NCI-H69 (cell line): ENCODE data around the gene CREB3.

Experiments used
- DNase-seq: peaks from one replicate; lab custom pipeline; 2025; lab: John Stamatoyannopoulos, UW

Gene CREB3

DNA sequence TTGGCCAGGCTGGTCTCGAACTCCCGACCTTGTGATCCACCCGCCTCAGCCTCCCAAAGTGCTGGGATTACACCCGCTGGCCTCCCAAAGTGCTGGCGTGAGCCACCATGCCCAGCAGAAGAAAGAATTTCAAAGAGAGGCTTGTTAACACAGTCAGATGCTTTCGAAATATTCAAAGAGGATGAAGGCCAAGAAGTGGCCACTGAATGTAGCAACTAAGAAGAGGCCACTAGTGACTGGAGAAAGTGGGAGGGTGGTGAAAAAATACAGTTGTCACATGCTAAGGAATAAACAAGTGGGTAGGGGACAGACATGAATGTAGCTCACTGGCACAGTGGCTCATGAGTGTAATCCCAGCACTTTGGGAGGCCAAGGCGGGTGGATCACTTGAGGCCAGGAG lies 29.8 kb upstream of the CREB3 start:
- no peak for DNase-seq

DNA sequence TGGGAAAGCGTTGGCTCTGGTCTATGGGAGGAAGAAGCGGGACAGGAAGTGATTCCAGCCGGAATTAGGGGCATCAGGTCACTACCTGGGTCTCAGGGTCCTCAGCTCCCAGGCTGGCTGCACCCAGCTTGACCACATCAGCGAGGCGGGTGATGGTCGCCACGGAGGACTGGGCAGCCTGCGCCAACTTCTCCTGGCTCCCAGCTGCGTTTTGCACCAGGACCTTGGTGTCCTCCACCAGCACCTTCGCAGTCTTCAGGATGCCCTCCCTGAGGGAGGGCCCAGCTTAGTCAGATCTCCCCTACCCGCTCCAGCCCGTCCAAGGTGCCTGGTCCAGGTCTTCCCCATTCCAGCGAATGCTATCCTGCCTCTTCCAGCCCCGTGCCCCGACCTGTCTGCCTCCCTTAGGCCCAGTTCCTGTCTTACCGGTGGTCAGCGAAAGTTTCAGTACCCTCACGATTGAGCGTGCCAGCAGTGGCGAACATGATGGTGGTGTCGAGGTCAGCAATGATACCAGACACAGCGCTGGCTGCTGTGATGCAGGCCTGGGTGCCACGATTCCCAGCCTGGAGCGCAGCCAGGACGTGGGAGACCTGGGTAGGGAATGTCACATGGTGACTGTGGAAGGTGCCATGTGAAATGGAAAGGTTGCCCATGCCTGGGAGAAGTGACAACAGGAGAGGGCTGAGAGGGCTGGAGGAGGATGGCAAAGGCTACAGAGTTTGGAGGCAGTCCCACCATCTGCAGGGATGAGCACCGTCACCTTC lies 28.4 kb upstream of the CREB3 start:
- no peak for DNase-seq

DNA sequence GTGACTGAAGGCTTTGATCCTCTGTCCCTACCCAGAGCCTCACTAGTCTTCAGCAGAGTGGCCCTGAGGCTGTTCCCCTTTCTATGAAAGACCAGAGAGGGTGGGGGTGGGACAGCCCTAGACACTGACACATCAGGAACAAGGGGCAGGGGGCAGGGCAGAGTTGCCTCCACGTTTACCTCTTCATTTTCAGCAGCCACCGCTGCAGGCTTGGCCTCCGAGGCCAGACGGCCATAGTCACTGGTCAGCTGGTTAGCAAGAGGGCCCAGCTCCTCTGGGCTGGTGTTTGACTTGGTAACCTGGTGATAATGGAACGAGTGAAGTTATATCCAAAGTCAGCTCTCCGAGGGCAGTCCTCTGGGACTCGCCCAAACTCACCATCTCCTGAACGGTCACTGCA lies 27.1 kb upstream of the CREB3 start:
- DNase-seq, result no peak

DNA sequence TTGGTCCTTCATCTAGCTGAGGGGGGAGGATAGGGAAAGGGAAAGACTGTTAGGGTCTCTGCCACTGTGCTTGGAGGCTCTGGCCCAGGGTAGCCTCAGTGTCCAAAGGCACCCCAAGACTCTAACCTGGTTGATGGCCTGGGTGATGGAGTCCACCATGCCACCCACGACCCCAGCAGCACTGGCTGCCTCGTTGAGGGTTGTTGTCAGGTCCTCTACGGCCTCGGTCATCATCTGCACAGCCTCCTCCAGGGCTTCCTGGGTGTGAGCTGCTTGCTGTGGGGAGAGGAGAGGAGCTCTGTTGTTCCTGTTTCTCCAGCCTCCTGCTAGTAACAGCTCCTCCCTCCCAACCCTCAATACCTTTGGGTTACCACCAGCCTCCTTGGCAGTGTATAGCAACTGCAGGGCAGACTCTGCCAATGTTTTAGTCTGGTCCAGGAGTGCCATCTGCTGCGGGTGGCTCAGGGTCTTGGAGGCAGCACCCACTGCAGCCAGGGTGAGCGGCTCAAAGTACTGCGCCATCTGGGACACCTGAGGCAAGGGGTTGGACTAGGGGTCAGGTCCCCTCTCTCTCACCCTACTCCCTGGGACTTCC lies 26.5 kb upstream of the CREB3 start:
- DNase-seq, result no peak

DNA sequence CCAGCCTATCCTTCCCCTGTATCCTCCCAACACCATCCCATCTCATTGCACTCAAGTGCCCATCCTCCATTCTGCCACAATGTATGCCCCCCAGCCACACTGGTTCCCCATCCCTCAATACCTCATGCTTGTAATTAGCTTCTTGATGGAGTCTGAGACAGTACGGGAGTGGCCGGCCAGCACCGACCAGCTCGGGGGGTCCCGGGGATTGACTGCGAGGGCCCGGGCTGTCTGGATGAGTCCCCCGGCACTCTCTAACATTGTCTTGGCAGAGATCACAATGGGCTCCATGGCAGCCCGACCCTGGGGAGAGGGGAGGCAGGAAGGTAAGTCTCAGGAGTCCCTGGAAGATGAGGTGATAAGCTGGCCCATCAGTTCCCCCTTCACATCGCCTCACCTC lies 25.5 kb upstream of the CREB3 start:
- DNase-seq, result no peak

DNA sequence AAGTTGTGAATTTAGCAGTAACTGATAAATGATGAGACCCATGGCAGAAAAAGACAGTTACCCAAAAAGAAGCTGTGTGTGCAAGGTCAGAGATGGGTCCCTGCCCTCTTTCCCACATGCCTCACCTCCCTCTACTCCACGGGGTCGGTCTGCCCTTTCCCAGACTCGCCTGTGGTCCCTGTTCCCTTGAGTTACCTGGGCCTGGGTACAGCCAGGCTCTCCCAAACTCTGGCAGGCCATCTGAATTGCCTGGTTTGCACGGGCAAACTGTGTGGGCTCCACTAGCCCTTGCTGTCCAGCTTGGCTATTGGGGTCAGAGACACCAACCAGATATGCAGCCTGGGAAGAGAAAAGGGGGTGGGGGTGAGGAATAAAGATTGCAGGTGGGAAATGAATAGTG lies 24.3 kb upstream of the CREB3 start:
- no peak for DNase-seq

DNA sequence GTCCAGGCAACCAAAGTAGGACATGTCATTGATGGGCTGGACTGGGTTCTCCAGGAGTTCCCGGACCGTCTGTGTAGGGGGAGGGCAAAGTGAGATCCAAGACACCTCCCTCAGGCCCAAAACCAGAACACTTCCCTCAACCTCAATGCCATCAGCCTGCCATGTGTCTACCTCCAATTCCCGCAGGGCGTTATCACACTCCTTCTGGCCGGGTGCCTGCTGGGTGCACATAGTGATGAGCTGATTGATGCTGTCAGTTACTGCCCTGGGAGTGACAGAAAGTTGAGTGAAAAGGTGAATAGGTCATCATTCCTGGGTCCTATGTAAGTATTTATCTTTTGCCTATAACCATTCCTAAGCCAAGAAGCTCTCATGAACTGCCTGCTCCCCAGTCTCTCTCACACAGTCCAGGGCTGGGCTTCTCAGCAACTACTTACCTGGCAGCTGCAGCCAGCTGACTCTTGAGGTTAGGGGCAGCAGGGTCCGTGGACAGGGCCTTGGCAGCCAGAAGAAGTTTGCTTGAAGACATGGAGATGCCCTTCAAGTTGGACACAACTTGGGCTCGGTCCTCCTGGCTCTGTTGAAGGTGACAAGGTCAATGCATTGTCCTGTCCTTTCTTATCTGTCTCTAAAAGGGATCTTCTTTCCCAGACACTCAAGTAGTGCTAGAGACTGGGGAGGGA lies 21.5 kb upstream of the CREB3 start:
- DNase-seq, result no peak

DNA sequence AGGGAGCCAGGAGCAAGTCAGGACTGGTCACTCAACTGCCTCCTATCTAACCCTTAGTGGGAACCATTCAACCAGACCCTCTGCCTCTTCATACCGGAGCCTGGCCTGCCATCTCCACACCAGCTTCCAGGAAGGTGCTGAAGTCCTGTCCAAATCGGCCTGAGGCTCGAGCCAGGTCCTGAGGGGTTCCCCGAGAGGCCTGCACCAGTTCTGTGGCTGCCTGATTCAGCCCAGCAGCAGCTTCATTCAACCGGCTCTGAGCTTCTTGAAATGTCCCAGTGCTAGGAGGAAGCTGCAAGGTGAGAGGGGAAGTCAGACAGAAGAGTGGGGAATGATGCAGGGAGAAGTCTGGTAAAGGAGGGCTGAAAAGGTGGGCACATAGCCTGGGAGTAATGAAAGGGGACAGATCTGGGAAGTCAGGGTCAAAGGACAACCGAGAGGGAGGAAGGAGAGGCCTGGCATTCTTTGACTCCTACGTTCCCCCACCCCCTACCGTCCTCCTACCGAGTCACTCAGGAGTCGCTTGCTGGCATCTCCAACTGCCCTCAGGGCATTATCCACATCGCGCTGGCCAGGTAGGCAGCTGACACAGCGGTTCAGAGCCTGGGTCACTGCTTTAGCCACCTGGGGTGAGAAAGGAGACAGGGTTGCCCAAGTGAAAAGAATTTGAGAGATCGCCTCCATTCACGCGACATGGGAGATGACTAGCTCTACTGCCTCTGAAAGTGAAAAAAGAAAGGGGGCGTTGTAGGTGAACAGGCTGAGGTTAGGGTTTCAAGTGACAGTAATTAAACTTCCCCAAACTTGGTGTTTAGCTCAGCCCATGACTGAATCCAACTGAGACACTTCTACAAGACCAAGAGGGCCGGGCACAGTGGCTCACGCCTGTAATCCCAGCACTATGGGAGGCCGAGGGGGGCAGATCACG lies 20.7 kb upstream of the CREB3 start:
- no peak for DNase-seq

DNA sequence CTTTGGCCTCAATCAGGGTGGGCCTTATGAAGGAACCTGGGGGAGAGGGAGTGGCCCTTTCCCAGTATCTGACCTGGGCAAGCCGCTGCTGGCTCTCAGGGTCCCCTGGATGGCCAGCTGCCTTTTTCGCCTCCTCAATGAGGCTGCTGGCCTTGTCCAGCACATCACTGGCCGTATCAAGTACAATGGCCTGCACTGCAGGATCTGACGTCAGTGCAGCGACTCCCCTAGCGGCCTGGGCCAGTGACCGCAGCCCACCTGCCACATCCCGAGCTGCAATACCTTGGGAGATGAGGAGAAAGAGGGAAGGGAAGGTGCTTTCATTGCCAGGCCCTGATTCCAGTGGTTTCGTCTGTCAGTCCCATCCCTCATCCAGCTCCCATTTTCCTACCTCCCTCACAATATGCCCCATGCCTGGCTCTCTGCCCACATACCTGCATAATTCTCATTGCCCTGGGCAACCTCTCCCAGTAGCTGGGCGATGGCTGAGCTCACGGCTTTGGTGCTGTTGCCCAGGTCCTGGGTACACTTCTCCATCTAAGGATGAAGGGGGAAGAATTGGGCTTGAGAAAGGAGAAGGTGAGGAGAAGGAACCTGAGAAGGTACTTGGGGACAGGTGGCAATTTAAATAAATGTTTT lies 19.6 kb upstream of the CREB3 start:
- no peak for DNase-seq

DNA sequence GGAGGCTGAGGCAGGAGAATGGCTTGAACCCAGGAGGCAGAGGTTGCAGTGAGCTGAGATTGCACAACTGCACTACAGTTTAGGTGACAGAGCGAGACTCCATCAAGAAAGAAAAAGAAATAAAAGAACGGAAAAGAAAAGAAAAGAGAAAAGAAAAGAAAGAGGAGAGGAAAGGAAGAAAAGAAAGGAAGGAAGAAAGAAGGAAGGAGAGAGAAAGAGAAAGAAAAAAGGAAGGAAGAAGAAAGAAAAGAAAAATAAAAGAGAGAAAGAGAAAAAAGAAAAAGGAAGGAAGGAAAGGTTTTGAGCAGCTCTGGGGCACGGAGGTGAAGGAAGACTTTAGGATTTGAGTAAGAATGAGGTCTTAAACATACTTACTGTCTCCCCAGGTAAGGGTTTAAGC lies 18.9 kb upstream of the CREB3 start:
- DNase-seq, result no peak

DNA sequence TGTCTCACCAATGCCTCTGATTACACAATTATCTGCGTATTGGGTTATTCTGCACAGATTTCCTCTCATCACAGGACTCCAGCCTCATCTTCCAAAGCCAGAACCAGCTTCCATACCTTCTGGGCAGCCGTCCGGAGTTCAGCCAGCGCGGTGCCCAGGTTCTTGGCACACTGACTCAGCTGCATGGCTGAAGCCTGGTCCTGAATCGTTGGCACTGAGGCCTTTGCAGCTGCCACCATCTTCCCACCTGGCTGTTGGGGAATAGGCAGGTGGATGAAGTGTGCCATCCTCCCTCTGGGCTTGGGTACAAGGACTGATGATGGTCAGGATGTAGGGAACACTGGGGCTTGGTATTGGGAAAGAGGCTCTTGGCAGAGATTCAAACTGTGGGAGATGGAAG lies 18.3 kb upstream of the CREB3 start:
- no peak for DNase-seq

DNA sequence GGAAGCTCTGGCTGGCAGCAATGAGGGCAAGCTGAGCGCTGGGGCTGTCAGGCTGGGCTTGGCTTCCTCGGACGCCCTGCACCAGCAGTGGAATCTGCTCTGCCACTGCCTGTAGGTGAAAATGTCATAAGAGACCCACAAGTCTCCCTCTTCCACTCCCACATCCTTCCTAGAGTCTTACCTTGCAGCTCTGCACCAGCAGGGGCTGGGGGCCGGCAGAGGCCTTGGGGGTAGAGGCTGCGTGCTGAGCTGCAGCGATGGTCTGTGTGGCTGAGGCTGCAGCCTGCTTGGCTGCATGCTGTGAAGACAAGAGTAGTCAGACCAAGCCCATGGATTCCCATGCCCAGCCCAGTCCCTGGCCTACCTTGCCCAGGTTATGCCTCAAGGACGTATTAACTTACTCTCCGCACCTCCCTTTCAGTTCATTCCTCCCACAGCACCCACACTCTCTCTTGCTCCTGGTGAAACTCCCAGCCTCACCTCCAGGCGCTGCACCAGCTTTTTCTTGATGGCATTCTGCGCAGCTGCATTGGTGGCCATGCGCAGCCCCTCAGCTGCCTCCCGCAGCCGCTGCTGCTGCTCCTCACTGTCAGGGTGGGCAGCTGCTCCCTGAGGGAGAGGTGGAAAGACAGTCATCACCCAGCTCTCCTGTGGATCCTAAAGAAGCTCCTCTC lies 17.8 kb upstream of the CREB3 start:
- no peak for DNase-seq

DNA sequence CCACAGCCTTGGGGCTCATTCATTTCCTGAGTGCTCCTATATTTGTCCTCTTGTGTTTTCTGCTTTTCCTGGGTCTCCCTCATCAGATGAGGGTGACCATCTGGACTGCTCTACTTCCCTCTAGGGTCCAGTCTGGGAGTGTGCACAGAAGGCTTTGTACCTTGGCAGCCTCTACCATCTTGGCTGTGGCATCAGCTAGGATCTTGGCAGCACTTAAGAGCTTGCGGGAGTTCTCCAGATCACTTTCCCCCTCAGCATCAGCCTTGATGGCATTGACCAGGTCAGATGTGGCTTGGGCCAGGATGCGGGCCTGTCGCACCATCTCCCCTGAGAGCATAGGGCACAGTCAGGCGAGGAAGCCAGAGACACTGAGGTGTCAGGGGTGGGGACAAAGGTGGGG lies 16.2 kb upstream of the CREB3 start:
- no peak for DNase-seq

DNA sequence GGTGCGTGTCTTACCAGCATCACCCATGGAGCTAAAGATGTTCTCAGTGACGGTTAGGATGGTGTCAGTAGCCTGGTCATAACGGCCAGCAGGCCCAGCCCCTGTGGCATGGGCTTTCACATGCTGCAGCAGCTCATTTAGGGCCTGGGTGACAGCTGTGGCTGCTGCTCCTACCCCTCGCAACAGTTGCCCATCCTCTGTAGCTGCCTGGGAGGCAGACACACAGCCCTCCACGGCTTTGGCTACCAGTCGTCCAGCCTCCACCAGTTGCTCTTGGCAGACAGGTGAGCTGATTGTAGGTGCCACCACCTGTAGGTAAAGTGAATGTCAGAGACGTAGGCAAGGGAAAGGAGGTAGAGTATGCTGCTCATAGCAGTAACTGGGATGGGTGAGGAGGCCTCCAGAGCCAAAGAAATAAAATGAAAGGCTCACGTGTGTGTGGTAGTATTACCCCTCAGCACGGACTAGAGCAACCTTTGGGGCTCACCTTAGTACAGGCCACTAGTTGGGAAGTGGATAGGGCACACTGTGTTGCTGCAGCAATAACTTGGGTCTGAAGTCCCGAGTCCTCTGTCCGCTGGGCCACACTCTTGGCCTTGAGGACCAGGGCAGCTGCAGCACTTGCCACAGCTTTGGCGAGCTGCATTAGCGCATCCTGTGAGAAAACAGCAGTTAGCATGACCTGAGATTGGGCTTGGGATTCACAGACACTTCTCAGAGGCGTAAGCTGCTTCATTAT lies 15.2 kb upstream of the CREB3 start:
- DNase-seq, result no peak

DNA sequence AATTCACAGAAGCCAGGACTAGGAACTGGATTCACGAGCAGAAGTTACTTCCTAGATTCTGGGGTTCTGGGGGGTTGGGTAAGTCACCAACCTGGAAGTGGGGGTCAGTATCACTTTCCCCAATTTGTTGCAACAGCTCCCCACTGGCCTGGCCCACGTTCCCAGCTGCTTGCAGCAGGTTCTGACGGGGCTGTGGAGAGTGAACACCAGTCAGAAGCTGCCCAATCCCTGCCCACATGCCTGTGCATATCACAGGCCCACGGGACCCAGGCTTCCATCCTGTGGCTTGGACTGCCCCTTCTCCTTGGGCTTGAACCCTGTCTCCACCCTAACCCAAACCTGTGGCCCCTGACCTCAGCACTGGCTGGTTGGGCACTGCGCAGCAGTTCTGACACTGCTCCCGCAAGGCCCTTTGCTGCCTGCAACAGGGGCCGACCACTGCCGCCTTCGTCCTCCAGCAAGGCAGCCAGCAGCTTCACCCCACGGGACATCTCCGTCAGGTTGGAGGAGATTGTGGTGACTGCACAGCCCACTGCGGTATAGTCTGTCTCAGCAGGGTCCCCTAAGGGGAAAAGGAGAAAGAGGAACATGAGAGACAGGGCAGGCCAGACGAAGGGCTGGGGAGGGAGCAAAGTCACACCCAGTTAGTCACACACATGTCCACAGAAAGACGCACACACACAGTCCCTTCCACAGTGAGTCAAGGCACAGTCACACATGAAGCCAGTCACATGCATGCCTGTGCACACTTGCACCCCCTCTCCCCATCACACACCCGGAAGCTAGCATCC lies 13.6 kb upstream of the CREB3 start:
- no peak for DNase-seq

DNA sequence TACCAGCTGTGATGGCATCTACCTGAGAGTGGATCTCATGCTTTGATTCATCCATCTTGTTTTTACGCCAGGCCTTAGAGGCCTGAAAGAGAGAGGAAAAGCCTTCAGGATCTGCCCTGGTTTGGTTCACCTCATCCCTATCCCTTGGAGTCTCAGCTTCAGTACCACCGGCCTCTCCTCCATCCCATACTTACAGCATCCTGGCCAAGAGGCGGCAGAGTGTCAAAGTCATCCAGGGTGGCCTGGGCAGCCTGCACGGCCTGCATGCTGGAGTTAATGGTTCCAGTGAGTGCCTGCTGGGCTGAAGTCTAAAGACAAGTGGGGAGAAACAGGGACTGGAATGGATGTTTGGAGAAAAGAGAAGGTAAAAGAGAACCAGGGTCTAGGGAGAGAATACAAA lies 12.9 kb upstream of the CREB3 start:
- no peak for DNase-seq

DNA sequence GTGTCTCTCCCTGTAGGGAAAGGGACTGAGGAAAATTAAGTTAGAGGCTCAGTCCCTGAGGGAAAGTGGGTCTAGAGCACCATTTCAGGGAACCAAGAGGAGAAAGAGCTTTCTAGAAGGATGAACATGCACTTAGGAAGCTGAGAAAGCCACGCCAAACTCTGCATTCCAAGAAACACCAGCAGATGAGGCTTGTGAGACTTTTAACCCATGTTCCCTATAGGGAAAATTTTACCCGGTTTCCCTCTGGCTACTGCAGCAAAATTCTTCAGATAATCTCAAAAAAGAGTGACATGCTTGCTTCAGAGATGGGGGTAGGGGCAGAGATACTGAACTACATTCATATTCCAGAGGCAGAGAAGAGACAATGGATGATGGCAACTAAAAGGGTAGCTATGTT lies 9.0 kb upstream of the CREB3 start:
- no peak for DNase-seq

DNA sequence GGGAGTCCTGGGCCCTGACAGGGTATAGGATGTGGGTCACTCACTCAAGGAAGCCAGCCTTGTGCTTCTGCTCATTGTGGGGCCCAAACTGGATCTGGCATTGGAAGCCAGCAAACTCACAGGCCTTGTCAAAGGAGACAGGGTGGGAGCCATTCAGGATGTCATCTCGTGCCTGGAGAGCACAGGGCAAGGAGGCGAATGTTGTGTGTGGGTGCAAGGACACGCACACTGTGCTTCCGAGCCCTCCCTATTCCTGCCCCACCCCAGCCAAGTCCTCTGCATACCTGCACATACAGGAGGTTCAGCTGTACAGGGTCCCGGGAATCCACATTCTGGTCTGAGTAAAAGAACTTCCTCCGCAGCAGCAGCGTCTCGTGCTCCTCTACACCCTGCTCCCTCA lies 8.6 kb upstream of the CREB3 start:
- DNase-seq, result no peak

DNA sequence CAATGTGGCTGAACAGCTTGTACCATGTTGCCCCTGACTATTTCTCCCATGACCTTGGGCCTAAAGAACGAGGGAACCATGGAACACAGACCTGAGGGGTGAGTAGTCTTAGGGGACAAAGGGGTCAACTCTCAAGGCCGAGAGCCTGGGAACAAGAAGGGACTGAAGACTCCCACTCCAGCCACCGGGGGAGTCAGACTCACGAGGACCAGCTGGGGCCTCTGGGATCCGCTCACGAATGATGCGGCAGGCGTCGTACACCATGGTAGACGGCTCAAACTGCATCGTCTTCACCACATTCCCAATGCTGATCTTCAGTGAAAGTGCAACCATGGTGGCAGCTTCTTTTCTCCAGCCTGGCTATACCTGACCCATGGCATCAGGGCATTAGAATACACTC lies 7.1 kb upstream of the CREB3 start:
- DNase-seq, result no peak

DNA sequence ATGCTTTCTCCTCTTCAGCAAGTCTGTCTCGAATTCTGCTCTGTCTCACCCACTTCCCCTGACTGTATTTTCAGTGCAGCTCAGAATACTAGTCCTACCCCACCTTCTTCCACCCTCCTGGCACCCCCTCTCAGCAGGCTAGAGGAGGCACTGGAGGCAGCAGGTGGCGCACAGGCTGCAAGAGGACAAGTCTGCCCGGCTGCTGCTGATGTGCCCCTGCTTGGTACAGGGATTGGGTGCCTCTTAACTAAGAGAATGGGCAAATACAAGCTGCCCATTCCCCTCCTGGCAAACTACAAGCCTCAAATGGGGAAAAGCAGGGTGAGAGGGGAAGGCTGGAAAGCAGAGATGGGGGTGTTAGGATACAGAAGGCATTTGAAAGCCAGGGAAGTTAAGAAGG lies 5.5 kb upstream of the CREB3 start:
- DNase-seq, result no peak
